Keratinocyte (primary cell): ENCODE data around the gene FOXL3. TPM values are rescaled to one million over a fixed set of nuclear protein-coding genes. Genes with fewer than 3 reads are reported as not detected.

Experiments
- DNase-seq: peaks from one replicate; pipeline ENCODE4 v3.0.0-alpha.2; 2011; ENCODE audit warnings: low read depth, missing footprints, low spot score
- FAIRE-seq: peaks from 2 replicates; lab custom pipeline; 2011; peaks lifted over from hg19 to GRCh38; lab: Jason Lieb, UNC
- H2AFZ ChIP-seq: 2 replicates; pipeline ENCODE4 v1.6.0; 2012; ENCODE audit warnings: low read length, control low read depth, inconsistent platforms; ENCODE audit not compliant: control insufficient read depth
- H3K27ac ChIP-seq: 2 replicates; pipeline ENCODE4 v1.5.1; 2011; ENCODE audit warnings: low read length; ENCODE audit not compliant: control insufficient read depth, insufficient read depth
- H3K27me3 ChIP-seq: 3 replicates; pipeline ENCODE4 v1.6.0; 2011; ENCODE audit warnings: low read length; ENCODE audit not compliant: control insufficient read depth, insufficient read depth; ENCODE audit errors: extremely low read depth
- H3K36me3 ChIP-seq, 2 experiments: 2 replicates in 1 of 2; 3 replicates in 1 of 2; pipeline ENCODE4 v1.5.1; 2011; ENCODE audit warnings: low read length in 2 of 2, mild to moderate bottlenecking in 1 of 2; ENCODE audit not compliant: control insufficient read depth in 2 of 2, insufficient read depth in 2 of 2; ENCODE audit errors: extremely low read depth in 1 of 2
- H3K4me1 ChIP-seq: 3 replicates; pipeline ENCODE4 v1.5.1; 2011; ENCODE audit warnings: low read length; ENCODE audit not compliant: control insufficient read depth, insufficient read depth; ENCODE audit errors: extremely low read depth
- H3K4me2 ChIP-seq: 3 replicates; pipeline ENCODE4 v1.6.0; 2011; ENCODE audit warnings: low read depth, low read length; ENCODE audit not compliant: control insufficient read depth, insufficient read depth; ENCODE audit errors: extremely low read depth
- H3K4me3 ChIP-seq, 3 experiments: fragments of 200-600 bp in 1 of 3; sonication (generic) in 1 of 3; 2 replicates in 2 of 3; 3 replicates in 1 of 3; pipeline ENCODE4 v1.5.1; 2011 to 2016; ENCODE audit warnings: low read length in 3 of 3, mild to moderate bottlenecking in 3 of 3, control low read depth in 2 of 3, inconsistent platforms in 1 of 3, low read depth in 1 of 3, mixed read lengths in 1 of 3, mixed run types in 1 of 3, moderate library complexity in 1 of 3; ENCODE audit not compliant: control insufficient read depth in 2 of 3, insufficient read depth in 2 of 3; ENCODE audit errors: extremely low read depth in 1 of 3
- H3K79me2 ChIP-seq: 2 replicates; pipeline ENCODE4 v1.6.0; 2012; ENCODE audit warnings: low read length; ENCODE audit not compliant: control insufficient read depth, insufficient read depth
- H3K9ac ChIP-seq: 3 replicates; pipeline ENCODE4 v1.6.0; 2011; ENCODE audit warnings: low read length; ENCODE audit not compliant: control insufficient read depth, insufficient read depth; ENCODE audit errors: extremely low read depth
- H3K9me1 ChIP-seq: 3 replicates; pipeline ENCODE4 v1.6.0; 2011; ENCODE audit warnings: low read length; ENCODE audit not compliant: control insufficient read depth, insufficient read depth; ENCODE audit errors: extremely low read depth
- H3K9me3 ChIP-seq: 2 replicates; pipeline ENCODE4 v1.5.1; 2012; ENCODE audit warnings: low read depth, low read length; ENCODE audit not compliant: control insufficient read depth
- H4K20me1 ChIP-seq: 3 replicates; pipeline ENCODE4 v1.6.0; 2011; ENCODE audit warnings: low read length; ENCODE audit not compliant: control insufficient read depth, insufficient read depth; ENCODE audit errors: extremely low read depth
- EZH2 ChIP-seq: IDR thresholded peaks from one replicate; pipeline ENCODE4 v1.6.1; 2012; ENCODE audit warnings: inconsistent platforms, mild to moderate bottlenecking, low read length, moderate library complexity
- dilution Hi-C: fragments of 300-500 bp; cut with MboI; formaldehyde crosslinking; loops from one replicate; pipeline ENCODE4 v1.7.0; 2020; ENCODE audit warnings: low sequenced_read_pairs; ENCODE audit not compliant: extremely low pct_ligation_motif_present
- polyA plus RNA-seq, 5 experiments: library from polyadenylated mRNA; depleted of rRNA in 3 of 5; stranded (reverse) in 3 of 5; stranded (forward) in 1 of 5; unstranded in 1 of 5; fragments of >200 nt; gene quantifications; 1 replicate in 1 of 5; 2 replicates in 3 of 5; 3 replicates in 1 of 5; pipeline versions ENCODE4 v1.2.1 to v1.2.3, GENCODE V29; 2011 to 2012; ENCODE audit warnings: missing spikeins in 2 of 5, low read depth in 1 of 5, low replicate concordance in 1 of 5
- TF ChIP-seq, protein P1 (sequence below), 3 experiments: IDR thresholded peaks in 1 of 3; conservative IDR thresholded peaks in 1 of 3; optimal IDR thresholded peaks in 1 of 3; 2 replicates in 2 of 3; 3 replicates in 1 of 3; pipeline versions ENCODE3 to v1.5.1; 2011; ENCODE audit warnings: low read length in 3 of 3, mild to moderate bottlenecking in 3 of 3, moderate library complexity in 2 of 3, control low read depth in 1 of 3, inconsistent platforms in 1 of 3; ENCODE audit not compliant: insufficient read depth in 2 of 3; ENCODE audit errors: extremely low read depth in 1 of 3

Gene FOXL3
- polyA plus RNA-seq, 1 donor (not counting 4 experiments of a cell fraction or from before 2014, with no cell fraction given) = not detected

DNA sequence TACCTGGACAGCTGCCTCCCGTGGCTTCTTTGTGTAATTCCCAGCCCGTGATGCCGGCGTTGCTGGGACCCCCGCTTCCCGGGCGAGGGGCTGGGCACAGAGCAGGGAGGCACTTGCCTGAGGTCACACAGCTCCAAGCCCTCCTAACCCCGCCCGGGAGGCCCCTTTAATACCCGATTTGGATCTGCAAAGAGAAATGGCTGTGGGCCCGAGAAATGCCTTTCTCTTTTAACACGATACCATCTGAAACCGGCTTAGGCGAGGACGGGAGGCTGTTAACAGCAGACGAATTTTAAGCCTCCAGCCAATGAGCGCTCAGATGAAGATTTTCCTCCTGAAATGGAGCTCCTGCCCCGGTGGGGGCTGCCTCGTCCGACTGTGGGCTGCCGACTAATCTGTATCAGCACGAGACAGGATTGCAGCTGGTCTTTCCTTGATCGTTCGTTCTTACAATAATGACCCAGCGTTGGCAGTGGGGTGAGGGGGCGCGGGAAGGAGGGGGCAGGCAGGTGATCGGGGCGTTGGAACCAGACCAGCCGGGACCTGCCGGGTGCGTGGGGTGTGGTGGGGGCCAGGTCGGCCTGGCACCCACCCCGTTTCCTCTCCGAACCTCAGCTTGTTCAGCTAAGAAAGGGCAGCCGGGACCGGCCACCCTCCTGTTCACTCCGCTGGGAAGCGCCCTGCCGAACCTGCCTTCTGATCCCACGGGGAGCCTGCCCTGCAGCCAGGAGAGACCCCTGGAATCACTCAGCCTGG is 36.2 kb upstream of the FOXL3 start:
- dilution Hi-C loops = no loop called here
- no peak overlapping the region for H2AFZ ChIP-seq
- no peak overlapping the region for H3K9ac ChIP-seq
- DNase-seq (no peak), FAIRE-seq (no peak)
- H3K79me2 ChIP-seq = no peaks in the 10 kb centered on the region
- H4K20me1 ChIP-seq = no peaks in the 10 kb centered on the region
- no peak overlapping the region for H3K4me3 ChIP-seq
- TF ChIP-seq, protein P1, sequence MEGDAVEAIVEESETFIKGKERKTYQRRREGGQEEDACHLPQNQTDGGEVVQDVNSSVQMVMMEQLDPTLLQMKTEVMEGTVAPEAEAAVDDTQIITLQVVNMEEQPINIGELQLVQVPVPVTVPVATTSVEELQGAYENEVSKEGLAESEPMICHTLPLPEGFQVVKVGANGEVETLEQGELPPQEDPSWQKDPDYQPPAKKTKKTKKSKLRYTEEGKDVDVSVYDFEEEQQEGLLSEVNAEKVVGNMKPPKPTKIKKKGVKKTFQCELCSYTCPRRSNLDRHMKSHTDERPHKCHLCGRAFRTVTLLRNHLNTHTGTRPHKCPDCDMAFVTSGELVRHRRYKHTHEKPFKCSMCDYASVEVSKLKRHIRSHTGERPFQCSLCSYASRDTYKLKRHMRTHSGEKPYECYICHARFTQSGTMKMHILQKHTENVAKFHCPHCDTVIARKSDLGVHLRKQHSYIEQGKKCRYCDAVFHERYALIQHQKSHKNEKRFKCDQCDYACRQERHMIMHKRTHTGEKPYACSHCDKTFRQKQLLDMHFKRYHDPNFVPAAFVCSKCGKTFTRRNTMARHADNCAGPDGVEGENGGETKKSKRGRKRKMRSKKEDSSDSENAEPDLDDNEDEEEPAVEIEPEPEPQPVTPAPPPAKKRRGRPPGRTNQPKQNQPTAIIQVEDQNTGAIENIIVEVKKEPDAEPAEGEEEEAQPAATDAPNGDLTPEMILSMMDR (optimal IDR thresholded peaks at IDR 0.05 in 1 of 3, IDR thresholded peaks at IDR 0.05 in 1 of 3, conservative IDR thresholded peaks at IDR 0.05 in 1 of 3; ENCODE audit: extremely low read depth in 1 of 3, insufficient read depth in 2 of 3, low read length in 3 of 3) = no peak
- no peak for TF ChIP-seq EZH2
- H3K27me3 ChIP-seq = no peaks in the 10 kb centered on the region
- H3K4me2 ChIP-seq = no peak overlapping the region
- peaks cover 0 to 6% of the 10 kb centered on the region in 2 experiments for H3K36me3 ChIP-seq
- H3K4me1 ChIP-seq = no peaks in the 10 kb centered on the region
- H3K27ac ChIP-seq = no peak overlapping the region
- H3K9me3 ChIP-seq = no peaks in the 10 kb centered on the region
- no peaks in the 10 kb centered on the region for H3K9me1 ChIP-seq

DNA sequence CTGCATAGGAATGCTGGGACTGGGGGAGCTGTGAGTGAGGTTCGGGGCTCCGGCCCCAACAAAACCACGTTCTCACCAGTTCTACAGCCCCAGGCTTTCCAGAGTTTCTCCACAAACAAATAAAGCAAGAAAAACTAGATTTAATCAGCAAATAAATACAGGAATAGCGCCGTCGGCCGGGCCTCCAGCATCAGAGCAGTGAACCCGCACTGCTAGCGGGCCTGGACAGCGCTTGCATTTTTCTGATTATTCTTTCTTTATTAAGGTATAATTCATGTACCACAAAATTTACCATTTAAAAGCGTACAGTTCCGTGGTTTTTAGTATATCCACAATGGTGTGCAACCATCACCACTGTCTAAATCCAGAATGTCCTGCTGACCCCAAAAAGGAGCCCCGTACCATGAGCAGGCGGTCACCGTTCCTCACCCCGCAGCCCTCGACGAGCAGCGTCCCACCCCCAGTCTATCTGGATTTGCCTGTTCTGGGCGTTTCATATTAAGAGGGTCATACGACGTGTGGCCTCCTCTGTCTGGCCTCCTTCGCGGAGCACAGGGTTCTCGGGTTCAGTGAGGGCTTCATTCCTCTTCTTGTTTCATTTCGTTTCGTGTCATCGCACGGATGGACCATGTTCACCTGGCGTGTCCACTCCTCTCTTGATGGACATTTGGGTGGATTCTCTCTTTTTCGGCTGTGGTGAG is 35.5 kb upstream of the FOXL3 start:
- Histone ChIP-seq H3K9me1 (no peaks in the 10 kb centered on the region), H3K4me3 (no peak overlapping the region), H2AFZ (no peak overlapping the region), H3K4me1 (no peaks in the 10 kb centered on the region), H3K27ac (no peak overlapping the region), H3K79me2 (no peaks in the 10 kb centered on the region), H3K27me3 (no peaks in the 10 kb centered on the region), H4K20me1 (no peaks in the 10 kb centered on the region), H3K9me3 (no peaks in the 10 kb centered on the region), H3K36me3 (peaks cover 0 to 8% of the 10 kb centered on the region in 2 experiments), H3K9ac (no peak overlapping the region), H3K4me2 (no peak overlapping the region)
- dilution Hi-C loops = no loop called here
- TF ChIP-seq, protein P1 (optimal IDR thresholded peaks at IDR 0.05 in 1 of 3, IDR thresholded peaks at IDR 0.05 in 1 of 3, conservative IDR thresholded peaks at IDR 0.05 in 1 of 3; ENCODE audit: extremely low read depth in 1 of 3, insufficient read depth in 2 of 3, low read length in 3 of 3) = no peak
- no peak for TF ChIP-seq EZH2
- no peak for DNase-seq
- no peak for FAIRE-seq
